Caco-2 (cell line): ENCODE measurements around the gene LAMTOR1. TPM values are rescaled to one million over a fixed set of nuclear protein-coding genes. Genes with fewer than 3 reads are reported as not detected.

Experiments
- BruUV-seq: library from RNA; stranded (reverse); fragments of 400-500 nt; replicated peaks from 2 replicates; lab custom pipeline; 2021; lab: Mats Ljungman, UMichigan
- CTCF ChIA-PET: fragments of 300-600 bp; sonication (Branson Sonifier 250); formaldehyde crosslinking; loops from one replicate; lab custom pipeline; 2022; ENCODE audit warnings: antibody characterized with exemption; lab: Charles Lee
- POLR2A ChIA-PET: fragments of 300-600 bp; sonication (Branson Sonifier 250); formaldehyde crosslinking; loops from one replicate; lab custom pipeline; 2022; ENCODE audit warnings: antibody characterized with exemption; lab: Charles Lee
- DNase-seq, 2 experiments: peaks; one replicate each; pipeline versions ENCODE4 v3.0.0 to v3.0.0-alpha.2; 2020 to 2022
- H3K27me3 ChIP-seq: replicated peaks from 2 replicates; pipeline ENCODE4 v1.6.0; 2011; ENCODE audit warnings: low read length; ENCODE audit not compliant: control insufficient read depth, insufficient read depth
- H3K36me3 ChIP-seq: 2 replicates; pipeline ENCODE4 v1.5.1; 2011; ENCODE audit warnings: low read length; ENCODE audit not compliant: control insufficient read depth, insufficient read depth
- H3K4me1 ChIP-seq: fragments of 250-450 bp; sonication (Bioruptor Pico); 2 replicates; pipeline ENCODE4 v1.5.1; 2020; ENCODE audit warnings: mild to moderate bottlenecking
- H3K4me3 ChIP-seq: 2 replicates; pipeline ENCODE4 v1.5.1; 2011; ENCODE audit warnings: low read depth, mild to moderate bottlenecking, control low read depth, low read length
- H3K9me3 ChIP-seq: fragments of 250-450 bp; sonication (Bioruptor Pico); 2 replicates; pipeline ENCODE4 v1.5.1; 2020; ENCODE audit warnings: mild to moderate bottlenecking, moderate library complexity
- H3K27ac Mint-ChIP-seq: one replicate; pipeline ENCODE4 v1.8.0; 2022; ENCODE audit warnings: mixed read lengths; ENCODE audit not compliant: unreplicated experiment
- H3K27me3 Mint-ChIP-seq: one replicate; pipeline ENCODE4 v1.8.0; 2022; ENCODE audit warnings: mixed read lengths; ENCODE audit not compliant: insufficient read depth, unreplicated experiment
- H3K36me3 Mint-ChIP-seq: one replicate; pipeline ENCODE4 v1.8.0; 2022; ENCODE audit warnings: mild to moderate bottlenecking, mixed read lengths; ENCODE audit not compliant: insufficient read depth, unreplicated experiment
- H3K4me1 Mint-ChIP-seq: one replicate; pipeline ENCODE4 v1.8.0; 2022; ENCODE audit warnings: low read depth, mixed read lengths; ENCODE audit not compliant: unreplicated experiment
- H3K4me3 Mint-ChIP-seq: one replicate; pipeline ENCODE4 v1.8.0; 2022; ENCODE audit warnings: mild to moderate bottlenecking, moderate library complexity, mixed read lengths; ENCODE audit not compliant: unreplicated experiment
- H3K9me3 Mint-ChIP-seq: one replicate; pipeline ENCODE4 v1.8.0; 2022; ENCODE audit warnings: mixed read lengths; ENCODE audit not compliant: unreplicated experiment
- intact Hi-C: fragments of 100-400 bp; cut with micrococcal nuclease; formaldehyde crosslinking; loops from one replicate; pipeline ENCODE4 v1.10.0; 2022; ENCODE audit not compliant: unreplicated experiment
- microRNA-seq: library from miRNA; unstranded; fragments of <30 nt; microRNA quantifications from one replicate; pipeline ENCODE4 v1.2.0, GENCODE V29; 2022
- total RNA-seq: library from RNA; stranded (reverse); gene quantifications from 2 replicates; pipeline ENCODE4 v1.2.3, GENCODE V29; 2022
- TF ChIP-seq, protein P1 (sequence below), 2 experiments: fragments of 200-600 bp in 1 of 2; IDR thresholded peaks; 1 replicate in 1 of 2; 2 replicates in 1 of 2; pipeline versions ENCODE4 v1.5.1 to v1.8.0; 2011 to 2022; ENCODE audit warnings: antibody characterized with exemption in 1 of 2, control low read depth in 1 of 2, inconsistent platforms in 1 of 2, low read depth in 1 of 2, low read length in 1 of 2, mild to moderate bottlenecking in 1 of 2, moderate library complexity in 1 of 2; ENCODE audit not compliant: insufficient read depth in 1 of 2, severe bottlenecking in 1 of 2, unreplicated experiment in 1 of 2

Gene LAMTOR1
- total RNA-seq, 1 experiment from 2014 or later: 170 TPM

DNA sequence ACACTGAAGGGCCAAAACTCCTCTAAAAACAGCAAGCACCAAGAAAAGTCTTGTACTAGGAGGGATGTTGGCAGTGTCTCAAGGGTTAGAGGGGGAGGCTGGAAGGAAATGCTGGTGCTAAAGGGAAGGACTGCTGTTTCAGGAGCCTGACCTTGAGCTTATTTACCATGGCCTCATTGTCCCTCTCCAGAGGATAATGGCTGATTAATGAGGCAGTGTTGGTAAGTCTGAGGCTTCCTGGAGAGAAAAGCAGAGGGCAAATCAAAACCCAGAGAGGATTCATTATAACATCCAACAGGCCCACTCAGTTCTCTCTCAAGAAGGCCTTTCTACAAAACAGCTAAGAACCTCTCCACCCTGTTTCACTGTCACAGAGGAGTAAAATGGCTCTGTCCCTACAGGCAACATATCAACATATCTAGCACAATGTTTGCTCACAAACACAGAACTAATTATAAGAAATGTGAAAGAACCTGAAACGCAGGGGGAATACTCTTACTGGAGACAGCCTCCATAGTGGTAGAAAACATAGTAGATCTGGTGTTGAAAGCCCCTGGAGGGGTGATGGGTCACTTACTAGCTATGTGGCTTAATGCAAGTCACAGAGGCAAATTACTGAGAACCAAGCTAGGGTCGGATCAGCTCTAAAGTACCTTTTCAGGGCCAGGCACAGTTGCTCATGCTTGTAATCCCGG, 54.2 kb downstream of the LAMTOR1 start:
- H3K4me1 Mint-ChIP-seq: no peaks in the 10 kb centered on the region
- H3K27me3 Mint-ChIP-seq: no peaks in the 10 kb centered on the region
- ChIA-PET CTCF (interaction anchor here (0.7 to 1.4 kb wide), 3 partner anchors 9 to 41 kb away, joined by 3 to 8 read pairs (median 3); no protein-coding TSS in a partner anchor), POLR2A (interaction anchor here (0.7 to 2.2 kb wide), 3 partner anchors 9 to 64 kb away, joined by 3 to 6 read pairs (median 3); partner anchors contain the start of gene ANAPC15)
- DNase-seq: no peak
- H3K36me3 ChIP-seq: peaks cover 3% of the 10 kb centered on the region; the same call in 1 of the 2 replicates
- H3K36me3 Mint-ChIP-seq: peaks cover 21% of the 10 kb centered on the region
- intact Hi-C loops: no loop called here
- H3K4me1 ChIP-seq: no peaks in the 10 kb centered on the region
- no TSS peak for BruUV-seq
- TF ChIP-seq, protein P1, sequence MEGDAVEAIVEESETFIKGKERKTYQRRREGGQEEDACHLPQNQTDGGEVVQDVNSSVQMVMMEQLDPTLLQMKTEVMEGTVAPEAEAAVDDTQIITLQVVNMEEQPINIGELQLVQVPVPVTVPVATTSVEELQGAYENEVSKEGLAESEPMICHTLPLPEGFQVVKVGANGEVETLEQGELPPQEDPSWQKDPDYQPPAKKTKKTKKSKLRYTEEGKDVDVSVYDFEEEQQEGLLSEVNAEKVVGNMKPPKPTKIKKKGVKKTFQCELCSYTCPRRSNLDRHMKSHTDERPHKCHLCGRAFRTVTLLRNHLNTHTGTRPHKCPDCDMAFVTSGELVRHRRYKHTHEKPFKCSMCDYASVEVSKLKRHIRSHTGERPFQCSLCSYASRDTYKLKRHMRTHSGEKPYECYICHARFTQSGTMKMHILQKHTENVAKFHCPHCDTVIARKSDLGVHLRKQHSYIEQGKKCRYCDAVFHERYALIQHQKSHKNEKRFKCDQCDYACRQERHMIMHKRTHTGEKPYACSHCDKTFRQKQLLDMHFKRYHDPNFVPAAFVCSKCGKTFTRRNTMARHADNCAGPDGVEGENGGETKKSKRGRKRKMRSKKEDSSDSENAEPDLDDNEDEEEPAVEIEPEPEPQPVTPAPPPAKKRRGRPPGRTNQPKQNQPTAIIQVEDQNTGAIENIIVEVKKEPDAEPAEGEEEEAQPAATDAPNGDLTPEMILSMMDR (IDR thresholded peaks at IDR 0.05; ENCODE audit: insufficient read depth in 1 of 2, low read depth in 1 of 2, low read length in 1 of 2, severe bottlenecking in 1 of 2, unreplicated experiment in 1 of 2): no peak
- no peaks in the 10 kb centered on the region for H3K9me3 ChIP-seq
- H3K27me3 ChIP-seq: no peaks in the 10 kb centered on the region
- no peak overlapping the region for H3K4me3 Mint-ChIP-seq
- H3K9me3 Mint-ChIP-seq: no peaks in the 10 kb centered on the region
- H3K4me3 ChIP-seq: no peak overlapping the region
- no peak overlapping the region for H3K27ac Mint-ChIP-seq

Small RNA genes within 50 kb of the gene (microRNA-seq; reads per million reads assigned to microRNA genes)
- gene MIR3165: 0.56 reads per million

Other genes starting within 250 kb of the LAMTOR1 start
- gene DEFB131B, start 224.8 kb downstream of the LAMTOR1 start, total RNA-seq: not detected in 2 replicates
- gene XNDC1N, start 174.7 kb downstream of the LAMTOR1 start, total RNA-seq: 25.5 and 32.1 TPM in 2 replicates
- 146 and 153 TPM in 2 replicates for gene RNF121, start 174.3 kb downstream of the LAMTOR1 start, total RNA-seq
- 34.7 and 37.7 TPM in 2 replicates for gene IL18BP, start 104.4 kb downstream of the LAMTOR1 start, total RNA-seq
- gene NUMA1, start 22.8 kb downstream of the LAMTOR1 start, total RNA-seq: 182 and 190 TPM in 2 replicates
- 13.7 and 13.8 TPM in 2 replicates for gene LRRC51, start 22.4 kb downstream of the LAMTOR1 start, total RNA-seq
- gene TOMT, start 2.6 kb upstream of the LAMTOR1 start, total RNA-seq: not detected in 2 replicates
- gene ANAPC15, start 9.4 kb upstream of the LAMTOR1 start, total RNA-seq: 98.6 and 105 TPM in 2 replicates
- gene FOLR3, start 32.4 kb upstream of the LAMTOR1 start, total RNA-seq: not detected in 2 replicates
- gene FOLR1, start 88.8 kb upstream of the LAMTOR1 start, total RNA-seq: 65.9 and 93.4 TPM in 2 replicates
- gene FOLR2, start 113.5 kb upstream of the LAMTOR1 start, total RNA-seq: not detected in 2 replicates
- 393 and 396 TPM in 2 replicates for gene INPPL1, start 121.5 kb upstream of the LAMTOR1 start, total RNA-seq
- not detected in 2 replicates for gene PHOX2A, start 140.9 kb upstream of the LAMTOR1 start, total RNA-seq